DOHH2 (cell line): ENCODE measurements around the gene LEKR1.

Source experiments
- H3F3A ChIP-seq: fragments of 200-600 bp; sonication (generic), shearing (Covaris generic); 2 replicates; pipeline ENCODE4 v1.6.0; 2016; ENCODE audit warnings: antibody characterized with exemption, mild to moderate bottlenecking; ENCODE audit not compliant: control insufficient read depth, insufficient read depth
- H3K27ac ChIP-seq: fragments of 200-600 bp; sonication (generic); 2 replicates; pipeline ENCODE4 v1.5.1; 2014; ENCODE audit warnings: low read depth, mild to moderate bottlenecking, low read length, moderate library complexity
- H3K27me3 ChIP-seq: fragments of 200-600 bp; sonication (generic); 2 replicates; pipeline ENCODE4 v1.6.1; 2014; ENCODE audit warnings: mild to moderate bottlenecking, low read length, mixed read lengths; ENCODE audit not compliant: control insufficient read depth
- H3K36me3 ChIP-seq: fragments of 200-600 bp; sonication (generic); 2 replicates; pipeline ENCODE4 v1.6.1; 2014; ENCODE audit warnings: mild to moderate bottlenecking, low read length, moderate library complexity, mixed read lengths; ENCODE audit not compliant: control insufficient read depth
- H3K4me1 ChIP-seq: fragments of 200-600 bp; sonication (generic); 2 replicates; pipeline ENCODE4 v1.6.1; 2014; ENCODE audit warnings: mild to moderate bottlenecking, low read length, mixed read lengths; ENCODE audit not compliant: control insufficient read depth
- H3K4me2 ChIP-seq: fragments of 200-600 bp; sonication (generic); 2 replicates; pipeline ENCODE4 v1.6.0; 2014; ENCODE audit warnings: mild to moderate bottlenecking, low read length, moderate library complexity
- H3K4me3 ChIP-seq: fragments of 200-600 bp; sonication (generic); 2 replicates; pipeline ENCODE4 v1.5.1; 2014; ENCODE audit warnings: mild to moderate bottlenecking, low read length, mixed read lengths
- H3K79me2 ChIP-seq: fragments of 200-600 bp; sonication (generic); 2 replicates; pipeline ENCODE4 v1.6.1; 2014; ENCODE audit warnings: mild to moderate bottlenecking, low read length, mixed read lengths; ENCODE audit not compliant: control insufficient read depth
- H3K9me2 ChIP-seq: fragments of 200-600 bp; sonication (generic); replicated peaks from 2 replicates; pipeline ENCODE4 v1.6.1; 2014; ENCODE audit warnings: mild to moderate bottlenecking, low read length, mixed read lengths; ENCODE audit not compliant: control insufficient read depth
- H3K9me3 ChIP-seq: fragments of 200-600 bp; sonication (generic); 2 replicates; pipeline ENCODE4 v1.6.1; 2014; ENCODE audit warnings: antibody characterized with exemption, low read length, mixed read lengths; ENCODE audit not compliant: control insufficient read depth, insufficient read depth
- H4K20me1 ChIP-seq: fragments of 200-600 bp; sonication (generic); 2 replicates; pipeline ENCODE4 v1.6.0; 2014; ENCODE audit warnings: low read depth, mild to moderate bottlenecking, antibody characterized with exemption, low read length, moderate library complexity; ENCODE audit not compliant: control insufficient read depth, insufficient read depth
- CTCF ChIP-seq: fragments of 200-600 bp; sonication (generic); IDR thresholded peaks from one replicate; pipeline ENCODE4 v1.5.1; 2014; ENCODE audit warnings: antibody characterized with exemption, mild to moderate bottlenecking, low read depth, low read length; ENCODE audit not compliant: poor library complexity, severe bottlenecking
- EZH2phosphoT487 ChIP-seq: fragments of 200-600 bp; sonication (generic); IDR thresholded peaks from 2 replicates; pipeline ENCODE4 v1.6.1; 2017; ENCODE audit warnings: borderline replicate concordance, mild to moderate bottlenecking, antibody characterized with exemption, low read length, moderate library complexity, mixed read lengths

LEKR1 gene

GRCh38 chr3:156826144-156826895, at the start of gene LEKR1:
Gene LEKR1 (plus strand): TSS chr3:156826353. CDS start chr3:156829330, 2,977 bp downstream.
- Histone ChIP-seq H3K36me3 (peaks cover 2% of the 10 kb centered on the region; the same call in 1 of the 2 replicates), H3K4me1 (peaks cover 60% of the 10 kb centered on the region), H3K9me2 (no peaks in the 10 kb centered on the region), H3K27ac (peak within 1 kb of the TSS; percentile 84), H3F3A (peaks cover 3% of the 10 kb centered on the region; the same call in 1 of the 2 replicates), H3K27me3 (no peaks in the 10 kb centered on the region), H3K79me2 (peaks cover 31% of the 10 kb centered on the region), H3K4me3 (peak within 1 kb of the TSS; percentile 87), H4K20me1 (no peaks in the 10 kb centered on the region), H3K4me2 (peak within 1 kb of the TSS; percentile 90), H3K9me3 (no peaks in the 10 kb centered on the region)
- TF ChIP-seq CTCF (no peak), EZH2phosphoT487 (no peak)

GRCh38 chr3:156776871-156777270, 49.3 kb upstream of the LEKR1 start:
- Histone ChIP-seq H3F3A (no peaks in the 10 kb centered on the region), H3K4me2 (no peak overlapping the region), H3K4me1 (peaks cover 30% of the 10 kb centered on the region), H4K20me1 (no peaks in the 10 kb centered on the region), H3K9me2 (no peaks in the 10 kb centered on the region), H3K9me3 (no peaks in the 10 kb centered on the region), H3K27ac (no peak overlapping the region), H3K36me3 (no peaks in the 10 kb centered on the region), H3K27me3 (no peaks in the 10 kb centered on the region), H3K4me3 (no peak overlapping the region), H3K79me2 (no peaks in the 10 kb centered on the region)
- no peak for TF ChIP-seq EZH2phosphoT487
- no peak for TF ChIP-seq CTCF

GRCh38 chr3:156781310-156782230, 44.6 kb upstream of the LEKR1 start:
- Histone ChIP-seq H3K4me1 (peaks cover 17% of the 10 kb centered on the region), H4K20me1 (no peaks in the 10 kb centered on the region), H3K79me2 (no peaks in the 10 kb centered on the region), H3K4me2 (no peak overlapping the region), H3K9me2 (no peaks in the 10 kb centered on the region), H3K27me3 (no peaks in the 10 kb centered on the region), H3K36me3 (no peaks in the 10 kb centered on the region), H3K27ac (no peak overlapping the region), H3K9me3 (no peaks in the 10 kb centered on the region), H3F3A (no peaks in the 10 kb centered on the region), H3K4me3 (no peak overlapping the region)
- TF ChIP-seq EZH2phosphoT487: no peak
